OCI-LY7 (cell line): Measurements from ENCODE around the gene RAB8B.

ENCODE experiments used
- EZH2phosphoT487 ChIP-seq: fragments of 200-600 bp; sonication (generic); IDR thresholded peaks from 2 replicates; pipeline ENCODE4 v1.6.1; 2018; ENCODE audit warnings: low read depth, borderline replicate concordance, mild to moderate bottlenecking, mixed run types, antibody characterized with exemption, low read length, moderate library complexity, mixed read lengths
- TF ChIP-seq, protein P1 (sequence below): fragments of 200-600 bp; sonication (generic); conservative IDR thresholded peaks from 2 replicates; pipeline ENCODE4 v1.5.1; 2014; ENCODE audit warnings: mild to moderate bottlenecking, antibody characterized with exemption, low read length, moderate library complexity, mixed read lengths

DNA sequence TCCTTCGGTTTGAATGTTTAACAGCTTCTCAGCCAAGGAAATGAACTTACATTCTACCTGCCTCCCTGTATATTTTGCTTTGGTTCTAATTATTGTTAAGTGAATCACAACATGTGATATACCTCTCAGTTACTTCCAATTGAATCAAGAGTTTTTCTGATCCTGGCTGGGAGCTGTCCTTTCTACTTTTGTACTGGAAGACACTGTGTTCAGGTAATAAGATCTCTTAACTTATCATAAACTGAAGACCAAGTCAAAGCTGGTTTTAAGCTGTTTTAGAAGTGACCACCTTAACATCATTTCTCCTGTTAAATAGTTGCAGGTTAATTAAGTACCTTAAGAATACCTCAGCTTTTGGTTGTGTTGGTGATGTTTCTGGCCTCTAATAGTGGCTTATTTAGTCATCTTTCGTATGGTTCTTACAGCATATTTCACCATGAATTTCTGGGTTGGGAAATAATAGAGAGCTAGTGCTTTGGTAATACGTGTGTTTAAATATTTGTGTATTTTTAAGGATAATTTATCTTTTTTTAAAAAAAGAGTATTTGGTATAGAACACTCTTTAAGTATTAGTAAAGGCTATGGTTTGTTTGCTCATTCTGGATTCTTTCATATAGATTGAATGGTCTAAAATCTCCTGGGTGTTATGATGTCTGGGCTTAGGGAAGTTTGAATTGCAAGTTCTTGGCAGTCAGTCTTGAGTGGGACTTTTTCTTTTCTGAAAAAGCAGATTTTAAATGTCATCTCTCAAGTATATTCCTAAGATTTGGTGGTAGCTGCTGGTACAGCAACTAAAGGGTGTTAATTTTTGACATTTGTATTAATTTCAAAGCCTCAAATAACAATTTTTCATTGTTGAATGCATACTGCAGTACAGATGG is 1.6 kb downstream of the RAB8B start:
- TF ChIP-seq, protein P1, sequence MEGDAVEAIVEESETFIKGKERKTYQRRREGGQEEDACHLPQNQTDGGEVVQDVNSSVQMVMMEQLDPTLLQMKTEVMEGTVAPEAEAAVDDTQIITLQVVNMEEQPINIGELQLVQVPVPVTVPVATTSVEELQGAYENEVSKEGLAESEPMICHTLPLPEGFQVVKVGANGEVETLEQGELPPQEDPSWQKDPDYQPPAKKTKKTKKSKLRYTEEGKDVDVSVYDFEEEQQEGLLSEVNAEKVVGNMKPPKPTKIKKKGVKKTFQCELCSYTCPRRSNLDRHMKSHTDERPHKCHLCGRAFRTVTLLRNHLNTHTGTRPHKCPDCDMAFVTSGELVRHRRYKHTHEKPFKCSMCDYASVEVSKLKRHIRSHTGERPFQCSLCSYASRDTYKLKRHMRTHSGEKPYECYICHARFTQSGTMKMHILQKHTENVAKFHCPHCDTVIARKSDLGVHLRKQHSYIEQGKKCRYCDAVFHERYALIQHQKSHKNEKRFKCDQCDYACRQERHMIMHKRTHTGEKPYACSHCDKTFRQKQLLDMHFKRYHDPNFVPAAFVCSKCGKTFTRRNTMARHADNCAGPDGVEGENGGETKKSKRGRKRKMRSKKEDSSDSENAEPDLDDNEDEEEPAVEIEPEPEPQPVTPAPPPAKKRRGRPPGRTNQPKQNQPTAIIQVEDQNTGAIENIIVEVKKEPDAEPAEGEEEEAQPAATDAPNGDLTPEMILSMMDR = no peak
- no peak for TF ChIP-seq EZH2phosphoT487
